GM21381 (cell line): ENCODE results near the gene RAP1GAP2.

Source experiments
- ATAC-seq: cut with Tn5 transposase; IDR thresholded peaks from one replicate; pipeline ENCODE4 v1.9.1; 2021; ENCODE audit warnings: mild to moderate bottlenecking, moderate library complexity; ENCODE audit not compliant: unreplicated experiment

Gene RAP1GAP2

GRCh38 chr17:2909175-2909845 is 113.1 kb downstream of the RAP1GAP2 start:
- no peak for ATAC-seq

DNA sequence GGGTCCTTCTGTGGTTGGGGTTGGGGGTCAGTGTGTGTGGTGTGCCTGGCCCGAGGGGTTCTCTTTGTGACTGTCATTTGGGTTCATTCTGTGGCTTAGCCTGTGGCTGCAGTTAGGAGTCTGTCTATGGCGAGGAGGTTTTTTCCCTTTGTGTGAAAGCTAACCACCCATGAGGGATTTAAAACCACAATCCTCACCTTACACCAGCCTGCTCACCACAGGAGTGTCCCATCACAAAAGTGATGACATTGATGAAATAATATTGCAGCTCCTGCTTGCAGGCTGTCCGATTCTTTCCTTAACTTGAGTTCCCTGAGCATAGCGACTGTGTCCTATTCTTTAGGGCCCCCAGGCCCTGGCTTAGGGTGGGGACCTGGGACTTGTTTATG is 113.6 kb downstream of the RAP1GAP2 start:
- ATAC-seq: no peak

DNA sequence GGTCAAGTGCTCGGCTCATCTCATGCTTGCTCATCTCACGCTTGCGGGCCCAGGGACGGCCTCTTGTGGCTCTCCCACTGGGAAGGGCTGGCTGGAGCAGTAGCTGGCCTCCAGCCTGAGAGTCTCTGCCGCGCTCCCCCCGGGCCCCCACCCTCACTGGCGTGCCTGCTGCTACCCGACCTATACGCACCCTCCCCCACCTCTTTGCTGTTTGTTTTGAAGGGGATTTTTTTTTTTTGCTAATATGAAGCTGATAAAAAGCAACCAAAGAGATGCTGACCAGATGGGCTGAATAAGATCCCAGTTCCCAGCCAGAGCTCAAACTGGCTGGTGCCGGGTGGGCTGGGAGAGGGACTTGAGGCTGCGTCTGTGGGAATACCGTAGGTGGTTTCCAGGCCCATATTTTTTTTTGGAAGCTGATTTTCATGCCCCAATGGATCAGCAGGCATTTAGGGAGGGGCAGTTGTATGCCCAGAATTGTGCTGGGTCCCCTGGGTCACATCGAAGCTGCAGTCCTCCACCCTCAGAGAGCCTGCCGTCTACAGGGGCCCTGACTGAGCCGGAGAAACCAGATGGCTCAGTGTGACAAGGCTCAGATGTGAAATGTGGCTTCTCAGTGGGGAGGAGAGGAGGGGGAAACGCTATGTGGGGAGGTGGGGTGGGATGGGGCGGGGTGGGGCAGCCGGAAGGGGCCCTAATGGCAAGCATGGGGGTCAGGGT is 115.0 kb downstream of the RAP1GAP2 start:
- ATAC-seq: no peak

GRCh38 chr17:2911755-2912111 is 115.5 kb downstream of the RAP1GAP2 start:
- ATAC-seq: no peak

GRCh38 chr17:2912754-2913153 is 116.5 kb downstream of the RAP1GAP2 start:
- no peak for ATAC-seq

GRCh38 chr17:2916461-2916860 is 120.2 kb downstream of the RAP1GAP2 start:
- no peak for ATAC-seq

GRCh38 chr17:2921443-2921842 is 125.2 kb downstream of the RAP1GAP2 start:
- no peak for ATAC-seq

- ATAC-seq: no peak
These were observed 128.0 kb downstream of the RAP1GAP2 start for GRCh38 chr17:2924211-2924610.

DNA sequence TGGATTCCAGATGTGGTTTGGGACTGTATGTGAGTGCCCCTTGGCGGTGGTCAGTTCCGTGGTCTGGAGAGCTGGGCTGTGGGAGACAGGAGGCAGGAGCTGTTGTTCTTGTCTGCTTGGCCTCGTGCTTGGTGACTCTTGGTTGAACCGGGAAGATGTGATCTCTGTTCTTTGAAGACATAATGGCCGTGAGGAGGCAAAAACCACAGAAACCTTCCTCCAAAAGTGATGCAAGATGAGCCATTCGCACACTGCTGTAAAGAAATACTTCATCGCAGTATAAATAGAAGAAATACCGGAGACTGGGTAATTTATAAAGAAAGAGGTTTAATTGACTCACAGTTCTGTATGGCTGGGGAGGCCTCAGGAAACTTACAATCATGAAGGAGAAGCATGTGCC is 128.8 kb downstream of the RAP1GAP2 start:
- no peak for ATAC-seq

- no peak for ATAC-seq
These were observed 129.9 kb downstream of the RAP1GAP2 start for GRCh38 chr17:2926019-2926650.

- ATAC-seq: no peak
These were observed 132.2 kb downstream of the RAP1GAP2 start for GRCh38 chr17:2928294-2928890.

- ATAC-seq: no peak
These were observed 133.8 kb downstream of the RAP1GAP2 start for GRCh38 chr17:2929881-2930533.

DNA sequence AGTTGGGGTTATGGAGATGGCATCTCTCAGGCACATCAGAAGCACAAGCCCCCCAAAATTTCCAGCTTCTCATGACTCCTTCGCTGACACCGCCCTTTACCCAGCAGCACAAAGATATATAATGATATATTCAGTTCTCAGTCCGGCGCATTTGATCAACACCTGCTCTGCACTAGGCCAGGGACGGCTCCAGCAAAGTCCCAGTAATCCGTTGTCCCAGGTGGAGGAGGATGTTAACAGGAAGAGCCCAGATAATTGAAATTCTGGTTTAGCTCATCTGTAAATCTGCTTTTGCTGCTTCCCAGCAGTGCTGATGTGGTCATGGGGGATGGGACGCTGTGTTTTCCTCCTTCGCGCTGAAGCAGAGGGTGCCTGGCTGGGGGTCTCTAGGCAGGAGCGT is 135.6 kb downstream of the RAP1GAP2 start:
- no peak for ATAC-seq

DNA sequence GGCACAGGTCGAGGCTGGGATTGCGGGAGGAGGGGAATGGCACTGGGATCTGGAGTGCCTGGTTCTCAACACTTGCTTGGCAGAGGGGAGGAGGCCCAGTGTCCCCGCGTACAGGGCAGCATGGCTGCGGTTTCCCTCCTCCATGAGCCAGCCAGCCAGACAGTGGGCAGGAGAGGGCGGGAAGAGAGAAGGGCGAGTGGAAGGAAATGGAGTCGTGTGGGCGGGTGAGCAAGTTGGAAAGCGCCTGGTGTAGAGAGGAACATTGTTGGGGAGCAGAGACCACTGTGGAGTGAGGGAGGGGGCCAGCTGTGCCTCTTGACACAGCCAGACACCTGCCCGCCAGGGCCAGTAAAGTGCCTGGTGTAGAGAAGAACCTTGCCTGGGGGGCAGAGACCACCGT is 136.7 kb downstream of the RAP1GAP2 start:
- no peak for ATAC-seq

- no peak for ATAC-seq
These were observed 137.4 kb downstream of the RAP1GAP2 start for GRCh38 chr17:2933606-2934005.

DNA sequence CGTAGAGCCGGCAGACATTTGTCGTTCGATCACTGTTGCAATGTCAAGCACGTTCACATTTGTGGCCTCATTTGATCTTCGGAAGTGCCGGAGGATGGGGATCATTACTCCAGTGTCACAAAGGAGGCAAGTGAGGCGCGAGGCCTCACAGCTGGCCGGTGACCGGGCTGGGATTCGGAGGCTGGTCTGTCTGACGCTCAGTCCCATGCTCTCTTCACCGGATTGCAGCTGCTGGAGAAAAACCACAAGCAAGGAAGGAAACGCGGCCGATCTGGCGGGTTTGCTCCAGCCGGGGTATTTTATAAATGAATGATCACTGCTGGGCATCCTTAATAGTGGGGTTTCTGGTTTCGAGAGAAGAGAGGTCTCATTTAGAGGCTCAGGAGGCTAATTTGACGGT is 139.4 kb downstream of the RAP1GAP2 start:
- ATAC-seq: no peak

GRCh38 chr17:2936351-2936750 is 140.1 kb downstream of the RAP1GAP2 start:
- ATAC-seq: no peak

DNA sequence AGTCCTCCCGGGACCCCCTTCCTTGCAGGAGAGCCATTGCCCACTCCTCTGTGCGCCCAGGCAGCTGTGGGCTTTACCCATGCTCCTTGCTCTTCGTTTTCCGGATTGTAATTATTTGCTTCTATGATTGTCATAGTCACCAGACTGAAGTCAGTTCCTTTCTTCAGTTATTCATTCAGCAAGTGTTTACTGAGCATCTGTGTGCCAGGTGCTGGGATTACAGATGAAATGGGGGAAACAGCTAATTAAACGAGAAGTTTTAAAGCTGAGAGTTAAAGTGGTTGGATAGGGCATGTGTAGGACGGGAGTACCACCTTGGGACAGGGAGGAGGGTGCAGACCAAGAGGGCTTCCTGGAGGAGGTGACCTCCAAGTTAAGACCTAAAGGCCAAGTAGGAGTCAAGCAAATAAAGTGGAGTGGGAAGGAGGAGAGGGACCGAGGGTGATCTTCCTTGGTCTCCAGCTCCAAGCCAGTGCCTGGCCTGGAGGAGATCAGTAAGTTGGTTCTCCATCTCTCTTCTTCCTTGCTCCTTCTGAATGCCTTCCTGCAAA is 140.6 kb downstream of the RAP1GAP2 start:
- ATAC-seq: no peak

DNA sequence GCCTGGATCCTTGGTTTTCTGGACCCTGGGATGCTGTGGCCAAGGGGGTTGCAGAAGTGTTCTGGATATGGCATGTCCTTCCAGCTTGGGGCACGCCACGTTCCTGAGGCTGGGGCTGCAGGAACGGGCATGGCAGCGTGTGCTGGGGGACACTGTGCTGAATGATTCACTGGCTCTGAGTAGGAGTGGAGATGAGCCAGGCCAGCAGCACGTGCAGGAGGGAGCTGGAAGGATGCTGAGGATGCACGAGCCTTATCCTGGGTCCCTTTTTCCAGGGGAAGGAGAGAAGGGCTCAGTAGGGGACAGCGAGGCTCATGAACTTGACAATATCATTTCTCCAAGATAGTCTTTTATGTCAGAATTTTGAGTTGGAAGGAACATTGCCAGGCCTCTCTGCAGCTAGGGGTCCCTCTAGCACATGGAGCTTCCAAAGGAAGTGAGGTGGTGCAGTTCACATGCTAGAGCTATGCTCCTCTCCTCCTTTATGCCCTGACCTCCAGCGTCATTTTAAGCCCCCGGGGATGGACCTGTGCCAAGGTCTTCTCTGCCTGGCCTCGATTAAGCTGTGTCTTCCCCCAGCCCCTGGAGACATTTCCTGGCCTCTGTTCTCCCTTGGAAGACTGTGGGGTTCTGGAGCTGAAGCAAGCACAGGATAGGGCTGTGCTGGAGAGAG is 141.2 kb downstream of the RAP1GAP2 start:
- ATAC-seq: no peak

DNA sequence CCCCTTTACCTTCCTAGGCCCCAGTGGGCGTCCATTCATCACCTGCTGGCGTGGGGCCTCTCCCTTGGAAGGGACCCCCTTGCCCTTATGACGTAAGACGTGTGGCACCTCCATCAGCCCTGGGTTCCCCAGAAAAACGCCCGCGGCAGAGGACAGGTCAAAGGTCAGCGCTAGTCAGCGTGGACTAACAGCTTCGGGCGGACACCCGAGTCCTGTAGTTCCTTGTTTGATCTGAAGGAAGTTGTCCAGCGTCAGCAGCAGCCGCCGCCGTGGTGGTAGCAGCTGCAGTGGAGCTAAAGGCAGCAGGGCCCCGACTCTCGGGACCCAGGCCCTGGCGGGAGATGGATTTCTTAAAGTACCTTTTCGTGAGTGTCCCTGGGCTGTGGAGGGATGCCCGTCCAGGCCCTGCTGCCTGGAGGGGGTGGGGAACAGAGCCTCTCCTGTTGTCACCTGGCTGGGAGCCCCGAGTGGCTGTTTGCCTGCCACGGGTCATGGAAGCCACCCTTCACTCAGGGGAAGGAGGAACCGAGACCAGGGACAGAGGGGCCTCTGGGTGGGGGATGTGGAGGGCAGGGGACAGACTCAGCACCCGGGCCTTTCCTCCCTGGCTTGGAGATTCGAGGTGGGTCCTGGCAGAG is 143.6 kb downstream of the RAP1GAP2 start:
- ATAC-seq: no peak
